Measurements from ENCODE around the gene AGPAT3.

DNA sequence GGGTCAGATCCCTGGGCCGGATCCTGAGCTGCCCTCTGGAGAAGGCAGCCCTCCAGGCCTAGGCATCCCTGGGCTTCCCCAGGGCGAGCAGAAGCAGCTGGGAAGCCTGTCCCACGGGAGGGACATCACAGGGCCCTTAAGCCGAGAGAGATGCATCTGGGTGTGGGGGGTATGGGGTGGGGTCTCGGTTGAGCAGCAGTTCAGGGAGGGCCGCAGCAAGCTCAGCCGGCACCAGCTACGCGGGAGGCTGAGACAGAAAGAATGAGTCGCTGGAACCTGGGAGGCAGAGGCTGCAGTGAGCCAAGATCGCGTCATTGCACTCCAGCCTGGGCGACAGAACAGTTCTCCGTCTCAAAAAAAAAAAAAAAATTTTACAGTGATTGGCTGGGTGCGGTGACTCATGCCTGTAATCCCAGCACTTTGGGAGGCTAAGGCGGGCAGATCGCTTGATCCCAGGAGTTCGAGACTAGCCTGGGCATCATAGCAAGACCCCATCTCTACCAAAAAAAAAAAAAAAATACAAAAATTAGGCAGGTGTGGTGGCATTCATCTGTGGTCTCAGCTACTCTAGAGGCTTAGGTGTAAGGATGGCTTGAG lies 37.9 kb upstream of the AGPAT3 start:
- TF ChIP-seq, protein P1, sequence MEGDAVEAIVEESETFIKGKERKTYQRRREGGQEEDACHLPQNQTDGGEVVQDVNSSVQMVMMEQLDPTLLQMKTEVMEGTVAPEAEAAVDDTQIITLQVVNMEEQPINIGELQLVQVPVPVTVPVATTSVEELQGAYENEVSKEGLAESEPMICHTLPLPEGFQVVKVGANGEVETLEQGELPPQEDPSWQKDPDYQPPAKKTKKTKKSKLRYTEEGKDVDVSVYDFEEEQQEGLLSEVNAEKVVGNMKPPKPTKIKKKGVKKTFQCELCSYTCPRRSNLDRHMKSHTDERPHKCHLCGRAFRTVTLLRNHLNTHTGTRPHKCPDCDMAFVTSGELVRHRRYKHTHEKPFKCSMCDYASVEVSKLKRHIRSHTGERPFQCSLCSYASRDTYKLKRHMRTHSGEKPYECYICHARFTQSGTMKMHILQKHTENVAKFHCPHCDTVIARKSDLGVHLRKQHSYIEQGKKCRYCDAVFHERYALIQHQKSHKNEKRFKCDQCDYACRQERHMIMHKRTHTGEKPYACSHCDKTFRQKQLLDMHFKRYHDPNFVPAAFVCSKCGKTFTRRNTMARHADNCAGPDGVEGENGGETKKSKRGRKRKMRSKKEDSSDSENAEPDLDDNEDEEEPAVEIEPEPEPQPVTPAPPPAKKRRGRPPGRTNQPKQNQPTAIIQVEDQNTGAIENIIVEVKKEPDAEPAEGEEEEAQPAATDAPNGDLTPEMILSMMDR (IDR thresholded peaks at IDR 0.05): no peak
- no peak for TF ChIP-seq POLR2A (IDR thresholded peaks at IDR 0.05)
